Adipocyte (in vitro differentiated cells): ENCODE measurements around the gene TMEM135.

Experiments used
- DNase-seq: peaks from one replicate; pipeline ENCODE4 v3.0.0-alpha.2; 2015; ENCODE audit warnings: low read depth
- H3K27me3 ChIP-seq: replicated peaks from 2 replicates; pipeline ENCODE4 v1.7.0; 2013; ENCODE audit warnings: mild to moderate bottlenecking, low read length, moderate library complexity; ENCODE audit not compliant: control insufficient read depth, insufficient read depth
- H3K36me3 ChIP-seq: 2 replicates; pipeline ENCODE4 v1.7.0; 2013; ENCODE audit warnings: low read length, mild to moderate bottlenecking, moderate library complexity; ENCODE audit not compliant: control insufficient read depth, insufficient read depth, severe bottlenecking
- H3K4me1 ChIP-seq: 2 replicates; pipeline ENCODE4 v1.7.0; 2013; ENCODE audit warnings: mild to moderate bottlenecking, low read length, moderate library complexity; ENCODE audit not compliant: control insufficient read depth, insufficient read depth
- H3K4me3 ChIP-seq: 2 replicates; pipeline ENCODE4 v1.7.0; 2013; ENCODE audit warnings: mild to moderate bottlenecking, low read length, moderate library complexity
- H3K9ac ChIP-seq: 2 replicates; pipeline ENCODE4 v1.7.0; 2013; ENCODE audit warnings: mild to moderate bottlenecking, low read length, moderate library complexity
- H3K9me3 ChIP-seq: 2 replicates; pipeline ENCODE4 v1.7.0; 2013; ENCODE audit warnings: mild to moderate bottlenecking, low read length, moderate library complexity; ENCODE audit not compliant: control insufficient read depth

Gene TMEM135

GRCh38 chr11:87122852-87123251 is 85.1 kb downstream of the TMEM135 start:
- Histone ChIP-seq H3K9ac (no peak overlapping the region), H3K9me3 (no peaks in the 10 kb centered on the region), H3K27me3 (no peaks in the 10 kb centered on the region), H3K4me3 (no peak overlapping the region), H3K4me1 (peaks cover 13% of the 10 kb centered on the region), H3K36me3 (peaks cover 3% of the 10 kb centered on the region)
- no peak for DNase-seq

DNA sequence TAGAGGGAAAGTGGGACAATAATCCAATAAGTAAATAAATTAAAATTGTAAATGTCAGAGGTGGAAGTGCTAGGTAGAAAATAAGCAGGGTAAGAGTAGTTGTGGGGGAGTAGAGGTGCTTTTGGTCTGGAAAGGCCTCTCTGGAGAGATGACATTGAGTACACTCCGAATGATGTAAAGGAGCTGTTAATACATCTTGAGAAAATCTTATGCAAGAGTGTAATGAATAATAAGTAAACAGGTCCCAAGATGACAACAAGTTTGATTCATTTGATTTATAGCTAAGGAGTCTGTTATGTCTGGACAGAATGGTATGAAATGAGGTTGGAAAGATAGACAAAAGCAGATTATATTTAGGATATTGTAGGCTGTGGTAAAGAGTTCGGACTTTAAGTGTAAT is 87.5 kb downstream of the TMEM135 start:
- H3K4me1 ChIP-seq: peaks cover 15% of the 10 kb centered on the region
- H3K36me3 ChIP-seq: peaks cover 3% of the 10 kb centered on the region
- no peak overlapping the region for H3K9ac ChIP-seq
- no peak overlapping the region for H3K4me3 ChIP-seq
- H3K9me3 ChIP-seq: no peaks in the 10 kb centered on the region
- no peaks in the 10 kb centered on the region for H3K27me3 ChIP-seq
- no peak for DNase-seq

- DNase-seq: no peak
- H3K4me1 ChIP-seq: peaks cover 20% of the 10 kb centered on the region
- no peak overlapping the region for H3K4me3 ChIP-seq
- peaks cover 7% of the 10 kb centered on the region for H3K36me3 ChIP-seq
- H3K9me3 ChIP-seq: no peaks in the 10 kb centered on the region
- no peak overlapping the region for H3K9ac ChIP-seq
- no peaks in the 10 kb centered on the region for H3K27me3 ChIP-seq
These were observed 89.4 kb downstream of the TMEM135 start for GRCh38 chr11:87127101-87127500.

DNA sequence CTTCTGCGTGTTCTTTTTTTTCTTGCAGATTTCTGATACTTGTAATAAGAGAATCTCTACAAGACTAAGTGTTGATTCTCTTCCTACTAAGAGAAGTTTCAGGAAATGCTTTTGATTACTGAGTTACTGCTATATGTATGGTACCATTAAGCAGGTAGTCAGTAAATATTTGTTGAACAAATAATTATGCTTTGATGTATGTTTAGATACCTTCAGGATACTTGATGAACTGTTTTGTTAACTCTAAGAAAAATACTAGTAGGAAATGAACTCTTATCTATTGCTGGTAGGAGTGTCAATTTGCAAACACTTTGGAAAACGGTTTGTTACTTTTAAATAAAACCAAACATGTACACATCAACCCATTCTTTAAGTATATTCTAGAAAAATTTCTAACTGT is 90.6 kb downstream of the TMEM135 start:
- Histone ChIP-seq H3K4me1 (peaks cover 20% of the 10 kb centered on the region), H3K27me3 (no peaks in the 10 kb centered on the region), H3K9ac (no peak overlapping the region), H3K36me3 (peaks cover 12% of the 10 kb centered on the region), H3K4me3 (no peak overlapping the region), H3K9me3 (no peaks in the 10 kb centered on the region)
- DNase-seq: no peak

GRCh38 chr11:87134524-87135106 is 96.9 kb downstream of the TMEM135 start:
- DNase-seq: no peak
- Histone ChIP-seq H3K9ac (no peak overlapping the region), H3K4me3 (no peak overlapping the region), H3K9me3 (no peaks in the 10 kb centered on the region), H3K36me3 (peaks cover 18% of the 10 kb centered on the region), H3K27me3 (no peaks in the 10 kb centered on the region), H3K4me1 (peaks cover 16% of the 10 kb centered on the region)

DNA sequence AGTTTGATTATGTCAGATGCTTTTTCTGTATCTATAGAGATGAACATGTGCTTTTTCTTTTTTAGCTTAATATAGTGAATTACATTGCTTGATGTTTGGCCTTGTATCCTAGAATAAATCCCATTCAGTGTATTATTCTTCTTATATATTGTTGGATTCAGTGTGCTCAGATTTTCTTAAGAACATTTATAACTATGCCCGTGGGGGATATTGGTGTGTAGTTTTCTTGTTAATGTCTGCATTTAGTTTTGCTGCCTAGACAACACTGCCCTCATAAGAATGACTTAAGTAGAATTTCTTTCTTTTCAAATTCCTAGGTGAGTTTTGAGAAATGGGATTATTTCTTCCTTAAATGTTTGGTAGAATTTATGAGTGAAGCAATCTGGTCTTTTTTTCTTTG is 98.5 kb downstream of the TMEM135 start:
- Histone ChIP-seq H3K36me3 (peaks cover 20% of the 10 kb centered on the region), H3K27me3 (no peaks in the 10 kb centered on the region), H3K9ac (no peak overlapping the region), H3K4me1 (peaks cover 9% of the 10 kb centered on the region), H3K9me3 (no peaks in the 10 kb centered on the region), H3K4me3 (no peak overlapping the region)
- DNase-seq: no peak

DNA sequence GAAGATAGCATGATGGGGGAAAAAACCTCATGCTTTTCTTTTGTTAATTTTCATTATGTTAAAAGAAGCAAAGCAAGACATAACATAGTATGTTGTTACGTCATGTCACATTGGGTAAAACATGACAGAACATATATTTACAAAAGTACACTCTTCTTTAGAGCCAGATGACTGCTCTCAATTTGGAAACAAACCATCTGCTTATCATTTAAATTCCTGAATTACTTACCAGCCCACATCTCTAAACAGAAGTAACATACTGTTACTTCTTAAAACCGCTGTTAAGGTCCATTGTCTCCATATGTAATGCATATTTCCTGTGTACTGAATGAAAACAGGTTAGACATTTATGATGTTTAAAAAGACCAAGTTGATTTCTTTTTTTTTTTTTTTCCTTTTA is 100.0 kb downstream of the TMEM135 start:
- H3K9me3 ChIP-seq: no peaks in the 10 kb centered on the region
- peak; percentile 62 for DNase-seq
- H3K9ac ChIP-seq: no peak overlapping the region
- H3K4me1 ChIP-seq: peaks cover 9% of the 10 kb centered on the region
- no peak overlapping the region for H3K4me3 ChIP-seq
- H3K36me3 ChIP-seq: peaks cover 14% of the 10 kb centered on the region
- no peaks in the 10 kb centered on the region for H3K27me3 ChIP-seq

DNA sequence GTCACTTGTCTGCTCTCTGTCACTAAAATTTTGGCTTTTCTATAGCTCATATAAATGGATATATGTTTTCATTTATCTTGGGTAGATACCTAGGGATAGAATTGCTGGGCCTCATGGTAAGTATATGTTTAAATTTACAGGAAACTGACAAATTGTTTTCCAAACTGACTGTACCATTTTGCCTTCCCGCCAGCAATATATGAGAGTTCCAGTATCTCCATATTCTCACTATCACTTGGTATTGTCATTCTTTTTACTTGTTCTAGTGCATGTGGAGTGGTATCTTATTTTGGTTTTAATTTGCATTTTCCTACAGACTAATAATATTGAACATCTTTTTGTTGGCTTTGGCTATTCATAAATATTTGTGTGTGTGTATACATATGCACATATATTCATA is 101.7 kb downstream of the TMEM135 start:
- no peaks in the 10 kb centered on the region for H3K27me3 ChIP-seq
- H3K4me3 ChIP-seq: no peak overlapping the region
- no peak for DNase-seq
- peaks cover 9% of the 10 kb centered on the region for H3K4me1 ChIP-seq
- no peaks in the 10 kb centered on the region for H3K9me3 ChIP-seq
- H3K36me3 ChIP-seq: peaks cover 5% of the 10 kb centered on the region
- H3K9ac ChIP-seq: no peak overlapping the region

DNA sequence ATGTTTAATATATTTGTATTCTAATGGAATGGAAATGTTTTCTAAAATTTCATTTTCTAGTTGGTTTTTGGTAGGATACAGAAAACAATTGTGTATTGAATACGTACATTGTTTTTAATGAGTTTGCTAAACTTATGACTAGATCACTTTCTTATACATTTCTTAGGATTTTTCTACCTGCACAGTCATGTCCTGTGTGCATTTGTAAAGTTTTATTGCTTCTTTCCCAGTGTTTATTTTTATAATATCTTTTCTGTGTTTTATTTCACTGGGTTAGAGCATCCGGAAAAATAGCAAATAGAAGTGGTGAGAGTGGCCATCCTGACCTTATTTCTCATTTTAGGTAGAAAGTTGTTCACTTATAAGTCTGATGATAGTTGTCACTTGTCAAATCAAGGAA is 103.6 kb downstream of the TMEM135 start:
- H3K36me3 ChIP-seq: peaks cover 5% of the 10 kb centered on the region
- H3K27me3 ChIP-seq: no peaks in the 10 kb centered on the region
- H3K4me3 ChIP-seq: no peak overlapping the region
- no peak overlapping the region for H3K9ac ChIP-seq
- H3K4me1 ChIP-seq: peaks cover 16% of the 10 kb centered on the region
- no peaks in the 10 kb centered on the region for H3K9me3 ChIP-seq
- DNase-seq: no peak

DNA sequence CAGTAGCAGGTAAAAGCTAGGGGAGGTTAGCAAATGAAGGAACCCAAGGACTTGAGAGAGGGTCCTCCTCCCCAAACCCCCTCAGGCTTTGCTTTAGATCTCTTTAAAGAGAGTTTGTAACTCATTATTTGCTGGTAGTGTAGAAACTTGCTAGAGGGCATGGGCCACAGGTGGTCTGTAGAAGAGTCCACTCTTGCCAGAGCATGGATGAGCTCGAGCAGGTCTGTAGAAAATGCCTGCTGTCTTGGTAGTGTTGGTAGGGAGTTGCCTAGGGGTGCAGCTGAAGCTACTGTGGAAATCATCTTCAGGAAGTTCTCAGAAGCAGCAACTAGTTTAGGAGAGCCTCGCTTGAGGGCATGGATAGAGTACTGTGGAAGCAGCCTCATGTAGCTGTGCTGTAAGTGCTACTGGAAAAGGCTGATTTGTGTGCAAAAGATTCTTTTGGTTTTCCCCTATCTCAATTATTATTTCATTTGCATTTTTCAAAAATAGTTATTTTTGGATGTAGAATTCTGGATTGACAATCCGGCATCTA is 104.3 kb downstream of the TMEM135 start:
- Histone ChIP-seq H3K9me3 (no peaks in the 10 kb centered on the region), H3K27me3 (no peaks in the 10 kb centered on the region), H3K9ac (no peak overlapping the region)

GRCh38 chr11:87142594-87142993 is 104.9 kb downstream of the TMEM135 start:
- no peak overlapping the region for H3K4me3 ChIP-seq
- no peaks in the 10 kb centered on the region for H3K9me3 ChIP-seq
- no peaks in the 10 kb centered on the region for H3K27me3 ChIP-seq
- H3K4me1 ChIP-seq: peaks cover 15% of the 10 kb centered on the region
- no peak overlapping the region for H3K9ac ChIP-seq
- no peak for DNase-seq
- peaks cover 10% of the 10 kb centered on the region for H3K36me3 ChIP-seq

More for the DNA sequence above, 104.3 kb downstream of the TMEM135 start:
- Histone ChIP-seq H3K4me1 (peaks cover 16% of the 10 kb centered on the region), H3K4me3 (no peak overlapping the region), H3K36me3 (peaks cover 5% of the 10 kb centered on the region)
- no peak for DNase-seq

DNA sequence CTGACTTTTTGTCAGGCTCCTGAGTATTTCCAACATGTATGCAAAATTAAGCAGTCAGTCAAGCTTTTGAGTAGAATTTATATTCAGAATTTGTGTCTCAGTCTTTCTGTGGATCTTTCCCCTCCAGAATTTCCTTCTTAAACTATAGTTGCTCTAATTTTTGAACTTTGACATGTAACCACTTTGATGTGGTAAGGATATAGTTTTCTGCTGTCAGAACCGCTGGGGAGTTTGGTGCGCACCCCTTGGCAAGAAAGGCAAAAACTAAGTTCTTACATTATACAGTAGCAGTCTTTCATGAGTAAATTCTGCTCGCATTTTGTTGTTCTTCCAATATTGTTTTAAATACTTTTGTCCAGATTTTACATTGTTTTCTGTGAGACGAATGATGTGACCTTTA is 105.9 kb downstream of the TMEM135 start:
- Histone ChIP-seq H3K27me3 (no peaks in the 10 kb centered on the region), H3K9me3 (no peaks in the 10 kb centered on the region), H3K9ac (no peak overlapping the region), H3K4me3 (no peak overlapping the region), H3K36me3 (peaks cover 11% of the 10 kb centered on the region), H3K4me1 (peaks cover 15% of the 10 kb centered on the region)
- no peak for DNase-seq
